CD4-positive, CD25-positive, alpha-beta regulatory T cell (primary cell): ENCODE measurements around the gene PTPRR. TPM values are rescaled to one million over a fixed set of nuclear protein-coding genes. Genes with fewer than 3 reads are reported as not detected.

Source experiments
- ATAC-seq, 2 donors: fragments of 150-1000 bp; cut with Tn5 transposase; one replicate each; pipeline ENCODE4 v1.10.0; 2021; ENCODE audit warnings: low read depth in 2 of 2, moderate number of reproducible peaks in 2 of 2, moderate library complexity in 1 of 2
- DNase-seq, 3 donors: peaks; one replicate each; pipeline versions ENCODE4 v3.0.0 to v3.0.0-alpha.2; 2012 to 2022; ENCODE audit warnings: mixed read lengths in 1 of 3
- H3K27ac ChIP-seq: one replicate; pipeline ENCODE4 v1.7.0; 2013; ENCODE audit warnings: mild to moderate bottlenecking, low read length; ENCODE audit not compliant: insufficient read depth, poor library complexity, severe bottlenecking
- H3K27me3 ChIP-seq: one replicate; pipeline ENCODE4 v1.7.0; 2013; ENCODE audit warnings: low read length; ENCODE audit not compliant: control insufficient read depth, insufficient read depth
- H3K36me3 ChIP-seq: one replicate; pipeline ENCODE4 v1.7.0; 2013; ENCODE audit warnings: mild to moderate bottlenecking, low read length, moderate library complexity; ENCODE audit not compliant: control insufficient read depth, insufficient read depth
- H3K4me1 ChIP-seq: 2 replicates; pipeline ENCODE4 v1.7.0; 2013; ENCODE audit warnings: mild to moderate bottlenecking, low read length; ENCODE audit not compliant: insufficient read depth, control insufficient read depth, poor library complexity, severe bottlenecking
- H3K4me3 ChIP-seq: one replicate; pipeline ENCODE4 v1.7.0; 2013; ENCODE audit warnings: low read depth, mild to moderate bottlenecking, low read length, moderate library complexity
- H3K9me3 ChIP-seq, 2 experiments: 1 replicate in 1 of 2; 2 replicates in 1 of 2; pipeline ENCODE4 v1.7.0; 2013; ENCODE audit warnings: low read length in 2 of 2, mild to moderate bottlenecking in 1 of 2, moderate library complexity in 1 of 2; ENCODE audit not compliant: control insufficient read depth in 2 of 2
- H3K27ac Mint-ChIP-seq, 3 donors: one replicate each; pipeline ENCODE4 v1.8.0; 2020 to 2022; ENCODE audit warnings: mild to moderate bottlenecking in 3 of 3, mixed read lengths in 3 of 3, moderate library complexity in 2 of 3
- H3K27me3 Mint-ChIP-seq: one replicate; pipeline ENCODE4 v1.8.0; 2022; ENCODE audit warnings: mild to moderate bottlenecking, mixed read lengths
- H3K36me3 Mint-ChIP-seq: one replicate; pipeline ENCODE4 v1.8.0; 2020; ENCODE audit warnings: mixed read lengths
- H3K4me1 Mint-ChIP-seq, 4 donors: one replicate each; pipeline ENCODE4 v1.8.0; 2020 to 2022; ENCODE audit warnings: mixed read lengths in 4 of 4, mild to moderate bottlenecking in 1 of 4
- H3K4me3 Mint-ChIP-seq, 4 donors: one replicate each; pipeline ENCODE4 v1.8.0; 2020 to 2022; ENCODE audit warnings: mild to moderate bottlenecking in 4 of 4, mixed read lengths in 4 of 4, moderate library complexity in 3 of 4
- H3K9me3 Mint-ChIP-seq, 7 donors: one replicate each; pipeline ENCODE4 v1.8.0; 2020 to 2022; ENCODE audit warnings: mixed read lengths in 7 of 7, mild to moderate bottlenecking in 3 of 7, moderate library complexity in 2 of 7
- polyA plus RNA-seq, 4 donors: library from polyadenylated mRNA; unstranded; fragments of 300-500 nt; fragmentation: Illumina TruSeq; gene quantifications; one replicate each; pipeline ENCODE4 v1.2.3, GENCODE V29; 2021
- total RNA-seq: library from RNA; stranded (reverse); gene quantifications from one replicate; pipeline ENCODE4 v1.2.3, GENCODE V29; 2022

The PTPRR gene
- total and polyA plus RNA-seq, 5 donors from 2014 or later: not detected

DNA sequence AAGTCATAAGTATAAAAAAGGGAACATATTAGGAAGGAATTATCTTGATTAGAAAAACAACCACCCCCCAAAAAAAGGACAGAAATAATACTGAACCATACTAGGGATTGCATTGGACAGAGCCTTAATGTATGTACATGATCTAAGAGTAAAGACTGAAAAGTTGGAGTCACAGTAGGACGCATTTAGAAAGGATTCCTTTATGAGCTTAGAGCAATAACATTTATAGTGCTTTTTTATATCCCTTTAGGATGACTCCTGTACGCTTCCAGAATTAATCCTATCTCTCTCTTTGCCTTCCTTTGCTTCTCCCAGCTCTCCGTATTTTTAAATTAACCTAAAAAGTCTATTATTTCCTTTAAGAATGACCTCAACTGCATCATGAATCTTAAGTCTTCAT, 75.3 kb downstream of the PTPRR start:
- Mint-ChIP-seq H3K27me3 (no peaks in the 10 kb centered on the region), H3K27ac (no peak overlapping the region), H3K4me1 (no peaks in the 10 kb centered on the region), H3K36me3 (no peaks in the 10 kb centered on the region), H3K4me3 (no peak overlapping the region), H3K9me3 (peaks cover 0 to 4% (median 0%) of the 10 kb centered on the region in 7 donors)
- H3K27me3 ChIP-seq: no peaks in the 10 kb centered on the region
- no peaks in the 10 kb centered on the region for H3K4me1 ChIP-seq
- H3K9me3 ChIP-seq: no peaks in the 10 kb centered on the region
- ATAC-seq (no peak), DNase-seq (no peak)
- H3K27ac ChIP-seq: no peak overlapping the region
- no peak overlapping the region for H3K4me3 ChIP-seq
- H3K36me3 ChIP-seq: no peaks in the 10 kb centered on the region

DNA sequence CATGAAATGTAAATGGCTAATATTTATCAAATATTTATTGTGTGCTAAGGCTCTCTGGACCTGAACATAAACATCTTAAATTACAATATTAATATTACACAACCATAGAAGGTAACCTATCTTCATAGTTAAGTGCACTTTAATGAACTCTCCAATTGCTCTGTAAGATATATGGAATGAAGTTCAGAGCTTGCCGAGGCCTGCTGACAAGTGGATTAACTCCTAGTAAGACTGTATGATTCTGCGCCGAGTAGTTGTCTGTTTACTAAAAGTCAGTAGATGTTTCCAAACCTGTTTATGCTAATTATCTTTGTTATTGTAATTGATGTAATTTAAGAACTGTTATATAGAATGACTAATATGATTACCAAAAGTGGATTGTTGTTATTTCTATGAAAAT, 77.2 kb downstream of the PTPRR start:
- DNase-seq (no peak), ATAC-seq (no peak)
- no peaks in the 10 kb centered on the region for H3K36me3 Mint-ChIP-seq
- peaks cover 0 to 4% (median 0%) of the 10 kb centered on the region in 7 donors for H3K9me3 Mint-ChIP-seq
- no peak overlapping the region for H3K27ac Mint-ChIP-seq
- H3K4me1 Mint-ChIP-seq: no peaks in the 10 kb centered on the region
- Histone ChIP-seq H3K4me3 (no peak overlapping the region), H3K9me3 (no peaks in the 10 kb centered on the region), H3K27ac (no peak overlapping the region), H3K27me3 (no peaks in the 10 kb centered on the region), H3K4me1 (no peaks in the 10 kb centered on the region), H3K36me3 (no peaks in the 10 kb centered on the region)
- peaks cover 5% of the 10 kb centered on the region for H3K27me3 Mint-ChIP-seq
- no peak overlapping the region for H3K4me3 Mint-ChIP-seq

DNA sequence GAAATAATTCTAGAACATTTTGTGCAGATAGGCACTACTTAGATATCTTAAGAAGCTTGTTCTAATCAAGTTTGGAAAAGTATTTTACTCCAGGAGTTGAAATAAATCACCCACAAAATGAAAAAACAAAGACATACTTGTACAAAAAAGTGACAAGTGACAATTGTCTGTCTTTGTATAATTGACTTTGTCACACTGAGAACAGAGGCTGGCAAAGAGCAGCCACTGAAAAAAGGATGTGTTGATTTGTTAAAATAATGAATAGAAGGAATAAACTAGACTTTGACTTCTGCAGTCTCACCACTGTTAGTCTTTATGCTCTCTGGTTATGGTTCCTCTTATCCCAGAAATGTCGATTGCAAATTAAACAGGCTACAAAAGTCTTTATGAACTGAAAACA, 77.6 kb downstream of the PTPRR start:
- DNase-seq (no peak), ATAC-seq (no peak)
- Histone ChIP-seq H3K27ac (no peak overlapping the region), H3K4me3 (no peak overlapping the region), H3K36me3 (no peaks in the 10 kb centered on the region), H3K9me3 (no peaks in the 10 kb centered on the region), H3K4me1 (no peaks in the 10 kb centered on the region), H3K27me3 (no peaks in the 10 kb centered on the region)
- Mint-ChIP-seq H3K4me3 (no peak overlapping the region), H3K36me3 (no peaks in the 10 kb centered on the region), H3K9me3 (peaks cover 0 to 4% (median 0%) of the 10 kb centered on the region in 7 donors), H3K27me3 (peaks cover 5% of the 10 kb centered on the region), H3K27ac (no peak overlapping the region), H3K4me1 (no peaks in the 10 kb centered on the region)

DNA sequence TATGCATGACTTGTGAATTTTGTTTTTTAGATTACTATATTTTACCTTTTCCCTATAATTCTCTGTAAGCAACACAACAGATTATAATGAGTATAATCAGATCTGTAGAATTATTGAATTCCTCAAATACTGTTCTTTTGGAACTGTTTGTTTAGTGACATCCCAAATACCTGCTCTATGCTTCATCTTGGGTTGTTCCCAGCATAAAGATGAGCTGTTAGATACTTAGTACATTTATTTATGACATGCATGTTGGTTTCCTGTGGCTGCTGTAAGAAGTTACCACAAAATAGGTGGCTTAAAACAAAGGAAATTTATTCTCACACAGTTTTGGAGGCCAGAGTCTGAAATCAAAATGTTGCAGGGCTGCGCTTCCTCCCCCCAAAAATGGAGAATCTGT, 78.4 kb downstream of the PTPRR start:
- peaks cover 0 to 4% (median 0%) of the 10 kb centered on the region in 7 donors for H3K9me3 Mint-ChIP-seq
- no peak overlapping the region for H3K4me3 ChIP-seq
- H3K27ac Mint-ChIP-seq: no peak overlapping the region
- H3K27me3 ChIP-seq: no peaks in the 10 kb centered on the region
- H3K4me1 ChIP-seq: no peaks in the 10 kb centered on the region
- no peaks in the 10 kb centered on the region for H3K4me1 Mint-ChIP-seq
- no peak overlapping the region for H3K27ac ChIP-seq
- ATAC-seq (no peak), DNase-seq (no peak)
- no peaks in the 10 kb centered on the region for H3K9me3 ChIP-seq
- H3K36me3 ChIP-seq: no peaks in the 10 kb centered on the region
- no peaks in the 10 kb centered on the region for H3K36me3 Mint-ChIP-seq
- H3K27me3 Mint-ChIP-seq: peaks cover 5% of the 10 kb centered on the region
- H3K4me3 Mint-ChIP-seq: no peak overlapping the region

DNA sequence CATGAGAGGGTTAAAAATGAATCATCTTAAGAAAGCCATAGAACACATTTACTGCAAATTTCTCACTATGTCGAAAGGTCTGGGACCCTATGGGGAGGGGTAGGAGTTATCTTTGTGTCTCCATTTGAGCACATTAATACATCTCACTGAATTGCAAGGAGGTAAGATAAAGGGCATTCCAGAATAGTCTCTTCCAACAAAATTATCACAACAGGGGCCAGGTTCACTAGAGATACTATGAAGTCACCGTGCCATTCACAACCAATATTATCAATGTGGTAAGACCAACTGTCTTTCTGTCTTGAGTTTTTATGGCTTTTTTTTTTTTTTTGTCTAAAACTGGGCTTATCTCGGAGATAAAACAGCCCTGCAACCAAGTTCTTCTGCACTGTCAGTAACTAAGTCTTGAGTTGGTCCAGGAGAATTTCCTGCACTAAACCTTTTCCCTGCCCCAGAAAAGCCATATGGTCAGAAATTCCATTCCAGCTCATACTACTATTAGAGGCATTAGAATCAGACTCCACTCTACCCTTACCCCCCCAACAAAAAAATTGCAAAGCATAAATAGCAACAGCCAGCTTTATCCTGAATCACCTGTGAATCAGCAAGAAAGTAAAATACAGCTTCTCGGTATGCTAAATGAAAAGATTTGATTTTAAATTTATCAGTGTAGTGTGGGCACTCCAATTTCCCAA, 79.7 kb downstream of the PTPRR start:
- H3K27me3 ChIP-seq: no peaks in the 10 kb centered on the region
- H3K9me3 ChIP-seq: no peaks in the 10 kb centered on the region
- H3K4me1 ChIP-seq: no peaks in the 10 kb centered on the region
- Mint-ChIP-seq H3K27ac (no peak overlapping the region), H3K4me3 (no peak overlapping the region), H3K27me3 (peaks cover 5% of the 10 kb centered on the region), H3K4me1 (no peaks in the 10 kb centered on the region), H3K9me3 (peaks cover 0 to 5% (median 0%) of the 10 kb centered on the region in 7 donors), H3K36me3 (no peaks in the 10 kb centered on the region)
- H3K27ac ChIP-seq: no peak overlapping the region
- no peak for ATAC-seq
- H3K36me3 ChIP-seq: no peaks in the 10 kb centered on the region
- DNase-seq: no peak
- no peak overlapping the region for H3K4me3 ChIP-seq

DNA sequence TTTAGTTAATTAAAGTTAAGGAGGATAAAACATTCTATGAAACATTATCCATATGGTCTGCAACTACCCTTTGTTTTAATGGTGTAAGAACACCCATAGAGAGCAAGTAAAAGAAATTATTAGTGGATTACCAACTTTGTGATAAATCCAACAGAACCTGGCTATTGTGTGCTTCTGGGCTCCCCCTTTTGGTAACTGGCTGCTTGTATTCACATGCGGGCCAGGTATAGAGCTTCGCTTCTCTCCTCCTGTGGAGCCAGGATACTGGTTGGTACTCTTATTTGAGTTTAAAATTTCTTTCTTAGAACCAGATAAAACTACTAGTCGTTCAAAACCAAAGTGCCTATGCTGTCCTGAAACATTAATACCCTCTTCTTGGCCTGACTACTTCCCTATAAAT, 81.0 kb downstream of the PTPRR start:
- no peak overlapping the region for H3K27ac Mint-ChIP-seq
- peaks cover 0 to 5% (median 0%) of the 10 kb centered on the region in 7 donors for H3K9me3 Mint-ChIP-seq
- H3K36me3 ChIP-seq: no peaks in the 10 kb centered on the region
- H3K27ac ChIP-seq: no peak overlapping the region
- no peaks in the 10 kb centered on the region for H3K9me3 ChIP-seq
- H3K4me3 Mint-ChIP-seq: no peak overlapping the region
- DNase-seq: no peak
- no peaks in the 10 kb centered on the region for H3K4me1 Mint-ChIP-seq
- H3K27me3 Mint-ChIP-seq: peaks cover 5% of the 10 kb centered on the region
- no peaks in the 10 kb centered on the region for H3K27me3 ChIP-seq
- H3K36me3 Mint-ChIP-seq: no peaks in the 10 kb centered on the region
- H3K4me3 ChIP-seq: no peak overlapping the region
- ATAC-seq: no peak
- H3K4me1 ChIP-seq: no peaks in the 10 kb centered on the region

DNA sequence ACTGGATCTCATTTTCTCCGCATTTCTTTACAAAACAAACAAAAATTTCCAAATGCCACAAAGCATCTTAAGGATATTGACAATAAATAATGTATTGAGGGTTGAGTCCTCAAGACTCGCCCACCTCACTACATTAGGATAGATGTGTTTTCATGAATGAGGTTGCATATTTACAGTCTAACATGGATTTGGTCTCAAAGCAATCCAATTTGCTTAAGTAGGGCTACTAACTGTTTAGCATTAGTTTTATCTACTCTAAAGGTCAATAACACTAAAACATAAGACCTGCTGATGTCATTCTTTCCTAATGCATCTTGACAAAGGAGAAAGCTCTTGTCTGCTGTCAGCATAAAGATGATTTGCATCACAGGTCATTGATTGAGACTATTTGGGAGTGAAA, 82.4 kb downstream of the PTPRR start:
- Histone ChIP-seq H3K27ac (no peak overlapping the region), H3K36me3 (no peaks in the 10 kb centered on the region), H3K4me1 (no peaks in the 10 kb centered on the region), H3K4me3 (no peak overlapping the region), H3K9me3 (no peaks in the 10 kb centered on the region), H3K27me3 (no peaks in the 10 kb centered on the region)
- H3K9me3 Mint-ChIP-seq: peaks cover 0 to 1% (median 0%) of the 10 kb centered on the region in 7 donors
- H3K36me3 Mint-ChIP-seq: no peaks in the 10 kb centered on the region
- ATAC-seq (no peak), DNase-seq (no peak)
- no peak overlapping the region for H3K4me3 Mint-ChIP-seq
- no peak overlapping the region for H3K27ac Mint-ChIP-seq
- H3K4me1 Mint-ChIP-seq: no peaks in the 10 kb centered on the region
- peaks cover 5% of the 10 kb centered on the region for H3K27me3 Mint-ChIP-seq

DNA sequence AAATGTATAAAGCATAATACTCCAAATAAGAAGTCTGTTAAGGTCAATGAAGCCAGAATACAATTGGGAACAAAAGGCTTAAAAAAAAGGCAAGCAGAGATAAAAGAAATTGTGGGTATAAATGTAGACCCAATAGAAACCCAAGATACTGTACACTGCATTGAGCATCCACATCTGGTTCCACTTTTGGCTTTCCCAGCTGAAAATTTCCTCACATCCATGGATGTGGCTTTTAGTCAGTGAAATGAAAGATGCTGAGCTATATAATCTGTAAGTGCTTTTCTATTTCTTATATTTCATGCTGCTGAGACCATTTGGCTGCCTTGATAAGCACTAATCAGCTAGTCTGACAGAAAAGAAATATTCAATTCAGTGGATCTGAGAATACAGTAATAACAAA, 83.5 kb downstream of the PTPRR start:
- Histone ChIP-seq H3K4me1 (no peaks in the 10 kb centered on the region), H3K4me3 (no peak overlapping the region), H3K36me3 (no peaks in the 10 kb centered on the region), H3K27ac (no peak overlapping the region), H3K9me3 (no peaks in the 10 kb centered on the region), H3K27me3 (no peaks in the 10 kb centered on the region)
- no peaks in the 10 kb centered on the region for H3K4me1 Mint-ChIP-seq
- no peak overlapping the region for H3K27ac Mint-ChIP-seq
- no peak for ATAC-seq
- no peaks in the 10 kb centered on the region for H3K36me3 Mint-ChIP-seq
- H3K4me3 Mint-ChIP-seq: no peak overlapping the region
- H3K9me3 Mint-ChIP-seq: peaks cover 0 to 2% (median 1%) of the 10 kb centered on the region in 7 donors
- DNase-seq: no peak
- H3K27me3 Mint-ChIP-seq: peaks cover 5% of the 10 kb centered on the region
